Neural cell (in vitro differentiated cells): ENCODE data around the gene TMEM53.

Experiments used
- CTCF ChIP-seq: fragments of 450-650 bp; IDR thresholded peaks from 2 replicates; pipeline ENCODE4 v1.5.1; 2014; ENCODE audit warnings: antibody characterized with exemption, mild to moderate bottlenecking, moderate library complexity; ENCODE audit not compliant: poor library complexity, severe bottlenecking
- EP300 ChIP-seq: fragments of 450-650 bp; conservative IDR thresholded peaks from 2 replicates; pipeline ENCODE4 v1.6.1; 2014; ENCODE audit warnings: antibody characterized with exemption, mild to moderate bottlenecking, moderate library complexity; ENCODE audit not compliant: poor library complexity, severe bottlenecking
- EZH2 ChIP-seq: fragments of 200-600, 300-800 bp; shearing (Covaris generic), sonication (generic); IDR thresholded peaks from 2 replicates; pipeline ENCODE4 v1.6.1; 2014; ENCODE audit warnings: antibody characterized with exemption, low read length, borderline replicate concordance, mild to moderate bottlenecking; ENCODE audit not compliant: insufficient read depth, poor library complexity, severe bottlenecking
- POLR2AphosphoS5 ChIP-seq: IDR thresholded peaks from 2 replicates; pipeline ENCODE4 v1.6.1; 2012
- RAD21 ChIP-seq: fragments of 450-650 bp; conservative IDR thresholded peaks from 2 replicates; pipeline ENCODE4 v1.6.1; 2014; ENCODE audit warnings: antibody characterized with exemption, mild to moderate bottlenecking, moderate library complexity
- REST ChIP-seq: IDR thresholded peaks from 2 replicates; pipeline ENCODE4 v1.6.1; 2012; ENCODE audit warnings: borderline replicate concordance
- SMC3 ChIP-seq: fragments of 450-650 bp; conservative IDR thresholded peaks from 2 replicates; pipeline ENCODE4 v1.6.1; 2014; ENCODE audit warnings: antibody characterized with exemption, mild to moderate bottlenecking, moderate library complexity; ENCODE audit not compliant: poor library complexity
- TAF1 ChIP-seq: IDR thresholded peaks from 2 replicates; pipeline ENCODE4 v1.6.1; 2012; ENCODE audit warnings: low read depth

GRCh38 chr1:44654621-44655187 is 19.6 kb downstream of the TMEM53 start:
- no peak for TF ChIP-seq RAD21
- no peak for TF ChIP-seq EP300
- TF ChIP-seq CTCF, result no peak
- TF ChIP-seq POLR2AphosphoS5, result no peak
- TF ChIP-seq REST, result no peak
- no peak for TF ChIP-seq EZH2
- TF ChIP-seq TAF1, result no peak
- TF ChIP-seq SMC3, result no peak
